ENCODE data around the gene ADAMTS3. TPM values are rescaled to one million over a fixed set of nuclear protein-coding genes. Genes with fewer than 3 reads are reported as not detected.

Gene ADAMTS3
- total and polyA plus RNA-seq, 2 of the 13 experiments (the other 11 are each of a cell fraction or from before 2014, with no cell fraction given) = not detected

DNA sequence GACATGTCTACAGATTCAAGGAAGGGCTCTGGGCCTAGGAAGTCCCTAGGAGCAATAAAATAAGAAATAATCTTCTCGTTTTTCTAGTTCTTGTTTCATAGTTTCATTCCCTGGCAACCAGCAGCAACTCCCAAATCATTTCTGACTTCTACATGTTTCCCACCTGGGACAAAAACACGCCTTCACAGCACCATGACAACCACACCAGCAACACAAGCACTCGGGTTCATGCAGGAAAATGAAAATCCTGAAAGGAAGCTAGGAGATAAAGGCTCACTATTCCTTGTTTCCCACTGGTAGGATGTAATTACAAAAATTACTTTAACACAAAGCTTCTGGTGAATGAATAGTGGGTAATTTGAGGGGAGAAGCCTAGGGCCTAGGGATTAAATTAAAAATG lies 158.9 kb downstream of the ADAMTS3 start (continued):
- TF ChIP-seq REL (CRISPR knock-in tag; conservative IDR thresholded peaks at IDR 0.05) (no peak), SRF (IDR thresholded peaks at IDR 0.05; ENCODE audit: low read depth, low read length) (no peak), MNT (IDR thresholded peaks at IDR 0.05) (no peak)

DNA sequence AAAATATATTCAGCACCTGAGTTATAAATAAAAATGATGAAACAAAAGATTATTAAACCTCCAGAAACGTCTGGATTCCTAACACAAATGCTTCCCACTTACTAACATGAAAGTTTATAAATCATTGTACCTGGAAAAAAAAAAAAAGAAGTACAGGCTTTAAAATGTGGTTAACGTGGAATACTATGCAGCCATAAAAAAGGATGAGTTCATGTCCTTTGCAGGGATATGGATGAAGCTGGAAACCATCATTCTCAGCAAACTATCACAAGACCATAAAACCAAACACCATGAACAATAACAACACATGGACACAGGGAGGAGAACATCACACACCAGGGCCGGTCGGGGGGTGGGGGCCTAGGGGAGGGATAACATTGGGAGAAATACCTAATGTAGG lies 160.5 kb downstream of the ADAMTS3 start:
- no peaks in the 10 kb centered on the region for H3K9me3 ChIP-seq (ENCODE audit: low read length)
- ATAC-seq = no peak
- no peaks in the 10 kb centered on the region for H3K4me1 ChIP-seq (ENCODE audit: insufficient read depth, low read length)
- no peak overlapping the region for H2AFZ ChIP-seq (ENCODE audit: low read length)
- DNase-seq (ENCODE audit: low spot score) = no peak
- intact Hi-C loops (cut with micrococcal nuclease; ENCODE audit: unreplicated experiment) (no loop called here), in situ Hi-C loops (cut with HindIII; ENCODE audit: extremely low pct_ligation_motif_present, low pct_unique_long_range_greater_than_20kb) (no loop called here)
- no peaks in the 10 kb centered on the region for H3K27me3 ChIP-seq (ENCODE audit: control insufficient read depth in 1 of 2, insufficient read depth in 2 of 2, low read length in 2 of 2)
- ChIA-PET CTCF (ENCODE audit: low intra/inter-chr PET ratio, low total read pairs) (no interaction called here), POLR2A (no interaction called here)
- no peaks in the 10 kb centered on the region for H4K20me1 ChIP-seq (ENCODE audit: insufficient read depth, low read length)
- H3K9ac ChIP-seq (ENCODE audit: insufficient read depth, low read depth, low read length) = no peak overlapping the region
- H3K4me3 ChIP-seq (replicated peaks in 1 of 3; ENCODE audit: insufficient read depth in 1 of 3, low read depth in 2 of 3, low read length in 3 of 3) = no peak overlapping the region
- H3K27ac ChIP-seq (ENCODE audit: extremely low read length, insufficient read depth, low read length) = no peak overlapping the region
- no TSS peak for BruUV-seq (replicated peaks)
- H3K4me2 ChIP-seq (ENCODE audit: low read depth, low read length) = no peak overlapping the region
- no peaks in the 10 kb centered on the region for H3K79me2 ChIP-seq (ENCODE audit: insufficient read depth, low read length)
- WGBS (ENCODE audit: low lambda C conversion rate) = 4% methylated on average over 4 of the region's 4 CpGs
- FAIRE-seq = no peak
- H3K36me3 ChIP-seq (replicated peaks in 1 of 2; ENCODE audit: control insufficient read depth in 1 of 2, insufficient read depth in 2 of 2, low read length in 2 of 2) = no peaks in the 10 kb centered on the region
- TF ChIP-seq EP300 (IDR thresholded peaks at IDR 0.05; ENCODE audit: low read depth in 2 of 2, low read length in 2 of 2) (no peak), EP300 (CRISPR knock-in tag; IDR thresholded peaks at IDR 0.05; ENCODE audit: borderline replicate concordance) (no peak), ZFY (CRISPR knock-in tag; IDR thresholded peaks at IDR 0.05) (no peak), SAP130 (CRISPR knock-in tag; IDR thresholded peaks at IDR 0.05; ENCODE audit: low read depth) (no peak), ZBTB7A (CRISPR knock-in tag; IDR thresholded peaks at IDR 0.05) (no peak), IRF1 (CRISPR knock-in tag; IDR thresholded peaks at IDR 0.05; ENCODE audit: low read depth) (no peak), ZNF652 (CRISPR knock-in tag; IDR thresholded peaks at IDR 0.05; ENCODE audit: borderline replicate concordance, low read depth) (no peak), DNMT1 (CRISPR knock-in tag; IDR thresholded peaks at IDR 0.05) (no peak), PRPF4 (IDR thresholded peaks at IDR 0.05; ENCODE audit: low read depth, low read length, poor library complexity, severe bottlenecking) (no peak), ZNF704 (CRISPR knock-in tag; IDR thresholded peaks at IDR 0.05; ENCODE audit: borderline replicate concordance) (no peak), MAFG (CRISPR knock-in tag; IDR thresholded peaks at IDR 0.05) (no peak)
- TF ChIP-seq, protein P1, sequence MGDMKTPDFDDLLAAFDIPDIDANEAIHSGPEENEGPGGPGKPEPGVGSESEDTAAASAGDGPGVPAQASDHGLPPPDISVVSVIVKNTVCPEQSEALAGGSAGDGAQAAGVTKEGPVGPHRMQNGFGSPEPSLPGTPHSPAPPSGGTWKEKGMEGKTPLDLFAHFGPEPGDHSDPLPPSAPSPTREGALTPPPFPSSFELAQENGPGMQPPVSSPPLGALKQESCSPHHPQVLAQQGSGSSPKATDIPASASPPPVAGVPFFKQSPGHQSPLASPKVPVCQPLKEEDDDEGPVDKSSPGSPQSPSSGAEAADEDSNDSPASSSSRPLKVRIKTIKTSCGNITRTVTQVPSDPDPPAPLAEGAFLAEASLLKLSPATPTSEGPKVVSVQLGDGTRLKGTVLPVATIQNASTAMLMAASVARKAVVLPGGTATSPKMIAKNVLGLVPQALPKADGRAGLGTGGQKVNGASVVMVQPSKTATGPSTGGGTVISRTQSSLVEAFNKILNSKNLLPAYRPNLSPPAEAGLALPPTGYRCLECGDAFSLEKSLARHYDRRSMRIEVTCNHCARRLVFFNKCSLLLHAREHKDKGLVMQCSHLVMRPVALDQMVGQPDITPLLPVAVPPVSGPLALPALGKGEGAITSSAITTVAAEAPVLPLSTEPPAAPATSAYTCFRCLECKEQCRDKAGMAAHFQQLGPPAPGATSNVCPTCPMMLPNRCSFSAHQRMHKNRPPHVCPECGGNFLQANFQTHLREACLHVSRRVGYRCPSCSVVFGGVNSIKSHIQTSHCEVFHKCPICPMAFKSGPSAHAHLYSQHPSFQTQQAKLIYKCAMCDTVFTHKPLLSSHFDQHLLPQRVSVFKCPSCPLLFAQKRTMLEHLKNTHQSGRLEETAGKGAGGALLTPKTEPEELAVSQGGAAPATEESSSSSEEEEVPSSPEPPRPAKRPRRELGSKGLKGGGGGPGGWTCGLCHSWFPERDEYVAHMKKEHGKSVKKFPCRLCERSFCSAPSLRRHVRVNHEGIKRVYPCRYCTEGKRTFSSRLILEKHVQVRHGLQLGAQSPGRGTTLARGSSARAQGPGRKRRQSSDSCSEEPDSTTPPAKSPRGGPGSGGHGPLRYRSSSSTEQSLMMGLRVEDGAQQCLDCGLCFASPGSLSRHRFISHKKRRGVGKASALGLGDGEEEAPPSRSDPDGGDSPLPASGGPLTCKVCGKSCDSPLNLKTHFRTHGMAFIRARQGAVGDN (CRISPR knock-in tag; IDR thresholded peaks at IDR 0.05) = no peak
- TF ChIP-seq, protein P2, sequence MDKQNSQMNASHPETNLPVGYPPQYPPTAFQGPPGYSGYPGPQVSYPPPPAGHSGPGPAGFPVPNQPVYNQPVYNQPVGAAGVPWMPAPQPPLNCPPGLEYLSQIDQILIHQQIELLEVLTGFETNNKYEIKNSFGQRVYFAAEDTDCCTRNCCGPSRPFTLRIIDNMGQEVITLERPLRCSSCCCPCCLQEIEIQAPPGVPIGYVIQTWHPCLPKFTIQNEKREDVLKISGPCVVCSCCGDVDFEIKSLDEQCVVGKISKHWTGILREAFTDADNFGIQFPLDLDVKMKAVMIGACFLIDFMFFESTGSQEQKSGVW (CRISPR knock-in tag; IDR thresholded peaks at IDR 0.05; ENCODE audit: borderline replicate concordance) = no peak

All from HepG2 (cell line).